Mammary epithelial cell (primary cell): ENCODE results near the gene MYO16.

ENCODE experiments used
- EZH2 ChIP-seq: IDR thresholded peaks from 2 replicates; pipeline ENCODE4 v1.6.1; 2012; ENCODE audit warnings: low read length, inconsistent platforms, borderline replicate concordance
- TF ChIP-seq, protein P1 (sequence below), 2 donors: IDR thresholded peaks in 1 of 2; conservative IDR thresholded peaks in 1 of 2; 2 replicates each; pipeline ENCODE4 v1.5.1; 2011 to 2012; ENCODE audit warnings: inconsistent platforms in 2 of 2, low read length in 2 of 2, mild to moderate bottlenecking in 2 of 2, control low read depth in 1 of 2, low read depth in 1 of 2; ENCODE audit not compliant: insufficient read depth in 1 of 2; ENCODE audit errors: extremely low read depth in 1 of 2

- TF ChIP-seq, protein P1, sequence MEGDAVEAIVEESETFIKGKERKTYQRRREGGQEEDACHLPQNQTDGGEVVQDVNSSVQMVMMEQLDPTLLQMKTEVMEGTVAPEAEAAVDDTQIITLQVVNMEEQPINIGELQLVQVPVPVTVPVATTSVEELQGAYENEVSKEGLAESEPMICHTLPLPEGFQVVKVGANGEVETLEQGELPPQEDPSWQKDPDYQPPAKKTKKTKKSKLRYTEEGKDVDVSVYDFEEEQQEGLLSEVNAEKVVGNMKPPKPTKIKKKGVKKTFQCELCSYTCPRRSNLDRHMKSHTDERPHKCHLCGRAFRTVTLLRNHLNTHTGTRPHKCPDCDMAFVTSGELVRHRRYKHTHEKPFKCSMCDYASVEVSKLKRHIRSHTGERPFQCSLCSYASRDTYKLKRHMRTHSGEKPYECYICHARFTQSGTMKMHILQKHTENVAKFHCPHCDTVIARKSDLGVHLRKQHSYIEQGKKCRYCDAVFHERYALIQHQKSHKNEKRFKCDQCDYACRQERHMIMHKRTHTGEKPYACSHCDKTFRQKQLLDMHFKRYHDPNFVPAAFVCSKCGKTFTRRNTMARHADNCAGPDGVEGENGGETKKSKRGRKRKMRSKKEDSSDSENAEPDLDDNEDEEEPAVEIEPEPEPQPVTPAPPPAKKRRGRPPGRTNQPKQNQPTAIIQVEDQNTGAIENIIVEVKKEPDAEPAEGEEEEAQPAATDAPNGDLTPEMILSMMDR (conservative IDR thresholded peaks at IDR 0.05 in 1 of 2, IDR thresholded peaks at IDR 0.05 in 1 of 2; ENCODE audit: extremely low read depth in 1 of 2, insufficient read depth in 1 of 2, low read depth in 1 of 2, low read length in 2 of 2), result no peak
- TF ChIP-seq EZH2, result no peak
These were observed 527.9 kb downstream of the MYO16 start for GRCh38 chr13:109157275-109157674.
